ENCODE measurements around the gene SYN1.
"Not testable (repeated sequence)": the region's sequence is repeated elsewhere in the genome, so short reads cannot be mapped to it uniquely, and the experiment has no call there.

SYN1 gene

GRCh38 chrX:47614618-47615017 lies 5.0 kb downstream of the SYN1 start:
- H3K9ac ChIP-seq (ENCODE audit: low read depth, low read length), result no peak overlapping the region
- H3K27ac ChIP-seq (ENCODE audit: low read depth, low read length), result no peak overlapping the region
- no peaks in the 10 kb centered on the region for H3K9me3 ChIP-seq (ENCODE audit: insufficient read depth, low read depth, low read length)
- WGBS, result 70% methylated on average over 5 of the region's 5 CpGs
- H3K4me3 ChIP-seq (ENCODE audit: low read length), result no peak overlapping the region
- no peaks in the 10 kb centered on the region for H3K4me1 ChIP-seq (ENCODE audit: insufficient read depth, low read length)
- no peaks in the 10 kb centered on the region for H3K36me3 ChIP-seq (ENCODE audit: insufficient read depth, low read length)
- no peaks in the 10 kb centered on the region for H3K27me3 ChIP-seq (ENCODE audit: insufficient read depth, low read length)

GRCh38 chrX:47613082-47613481 lies 6.6 kb downstream of the SYN1 start:
- Histone ChIP-seq H3K4me1 (ENCODE audit: insufficient read depth, low read length) (peaks cover 6% of the 10 kb centered on the region; the same call in 1 of the 2 replicates), H3K9ac (ENCODE audit: low read depth, low read length) (no peak overlapping the region), H3K27ac (ENCODE audit: low read depth, low read length) (no peak overlapping the region), H3K36me3 (ENCODE audit: insufficient read depth, low read length) (no peaks in the 10 kb centered on the region), H3K9me3 (ENCODE audit: insufficient read depth, low read depth, low read length) (no peaks in the 10 kb centered on the region), H3K27me3 (ENCODE audit: insufficient read depth, low read length) (no peaks in the 10 kb centered on the region), H3K4me3 (ENCODE audit: low read length) (no peak overlapping the region)
- 91% methylated on average over 8 of the region's 8 CpGs for WGBS

- Histone ChIP-seq H3K36me3 (ENCODE audit: insufficient read depth, low read length) (no peaks in the 10 kb centered on the region), H3K4me3 (ENCODE audit: low read length) (no peak overlapping the region), H3K27me3 (ENCODE audit: insufficient read depth, low read length) (no peaks in the 10 kb centered on the region), H3K4me1 (ENCODE audit: insufficient read depth, low read length) (peaks cover 6% of the 10 kb centered on the region; the same call in 1 of the 2 replicates), H3K27ac (ENCODE audit: low read depth, low read length) (no peak overlapping the region), H3K9me3 (ENCODE audit: insufficient read depth, low read depth, low read length) (no peaks in the 10 kb centered on the region), H3K9ac (ENCODE audit: low read depth, low read length) (no peak overlapping the region)
Measured at GRCh38 chrX:47612418-47612817, 7.2 kb downstream of the SYN1 start.

GRCh38 chrX:47611926-47612325 lies 7.7 kb downstream of the SYN1 start:
- 96% methylated on average over 2 of the region's 2 CpGs for WGBS
- no peak overlapping the region for H3K4me3 ChIP-seq (ENCODE audit: low read length)
- no peak overlapping the region for H3K27ac ChIP-seq (ENCODE audit: low read depth, low read length)
- H3K9ac ChIP-seq (ENCODE audit: low read depth, low read length), result no peak overlapping the region
- H3K27me3 ChIP-seq (ENCODE audit: insufficient read depth, low read length), result no peaks in the 10 kb centered on the region
- H3K4me1 ChIP-seq (ENCODE audit: insufficient read depth, low read length), result peaks cover 6% of the 10 kb centered on the region; the same call in 1 of the 2 replicates
- H3K9me3 ChIP-seq (ENCODE audit: insufficient read depth, low read depth, low read length), result no peaks in the 10 kb centered on the region
- H3K36me3 ChIP-seq (ENCODE audit: insufficient read depth, low read length), result no peaks in the 10 kb centered on the region

GRCh38 chrX:47611489-47611888 lies 8.2 kb downstream of the SYN1 start:
- Histone ChIP-seq H3K9me3 (ENCODE audit: insufficient read depth, low read depth, low read length) (no peaks in the 10 kb centered on the region), H3K9ac (ENCODE audit: low read depth, low read length) (no peak overlapping the region), H3K27ac (ENCODE audit: low read depth, low read length) (no peak overlapping the region), H3K36me3 (ENCODE audit: insufficient read depth, low read length) (no peaks in the 10 kb centered on the region), H3K27me3 (ENCODE audit: insufficient read depth, low read length) (no peaks in the 10 kb centered on the region), H3K4me1 (ENCODE audit: insufficient read depth, low read length) (peaks cover 6% of the 10 kb centered on the region; the same call in 1 of the 2 replicates), H3K4me3 (ENCODE audit: low read length) (no peak overlapping the region)
- 86% methylated on average over 1 of the region's 2 CpGs for WGBS

GRCh38 chrX:47610511-47610910 lies 9.1 kb downstream of the SYN1 start:
- WGBS, result 90% methylated on average over 4 of the region's 4 CpGs
- H3K4me3 ChIP-seq (ENCODE audit: low read length), result no peak overlapping the region
- H3K27me3 ChIP-seq (ENCODE audit: insufficient read depth, low read length), result no peaks in the 10 kb centered on the region
- peaks cover 6% of the 10 kb centered on the region; the same call in 1 of the 2 replicates for H3K4me1 ChIP-seq (ENCODE audit: insufficient read depth, low read length)
- H3K36me3 ChIP-seq (ENCODE audit: insufficient read depth, low read length), result no peaks in the 10 kb centered on the region
- no peak overlapping the region for H3K27ac ChIP-seq (ENCODE audit: low read depth, low read length)
- H3K9ac ChIP-seq (ENCODE audit: low read depth, low read length), result no peak overlapping the region
- no peaks in the 10 kb centered on the region for H3K9me3 ChIP-seq (ENCODE audit: insufficient read depth, low read depth, low read length)

GRCh38 chrX:47608130-47608810 lies 11.4 kb downstream of the SYN1 start:
- no peaks in the 10 kb centered on the region for H3K36me3 ChIP-seq (ENCODE audit: insufficient read depth, low read length)
- peaks cover 6% of the 10 kb centered on the region; the same call in 1 of the 2 replicates for H3K4me1 ChIP-seq (ENCODE audit: insufficient read depth, low read length)
- H3K27ac ChIP-seq (ENCODE audit: low read depth, low read length), result peak overlapping the region; percentile 73; the same call in 1 of the 2 replicates
- no peak overlapping the region for H3K4me3 ChIP-seq (ENCODE audit: low read length)
- 39% methylated on average over 9 of the region's 9 CpGs for WGBS
- no peaks in the 10 kb centered on the region for H3K9me3 ChIP-seq (ENCODE audit: insufficient read depth, low read depth, low read length)
- 0 out of 2 replicates have a peak overlapping the region, but pooled peaks have one; percentile 49 for H3K9ac ChIP-seq (ENCODE audit: low read depth, low read length)
- H3K27me3 ChIP-seq (ENCODE audit: insufficient read depth, low read length), result no peaks in the 10 kb centered on the region

- Histone ChIP-seq H3K27me3 (ENCODE audit: insufficient read depth, low read length) (no peaks in the 10 kb centered on the region), H3K27ac (ENCODE audit: low read depth, low read length) (no peak overlapping the region), H3K9me3 (ENCODE audit: insufficient read depth, low read depth, low read length) (no peaks in the 10 kb centered on the region), H3K4me3 (ENCODE audit: low read length) (no peak overlapping the region), H3K4me1 (ENCODE audit: insufficient read depth, low read length) (peaks cover 6% of the 10 kb centered on the region; the same call in 1 of the 2 replicates), H3K36me3 (ENCODE audit: insufficient read depth, low read length) (no peaks in the 10 kb centered on the region), H3K9ac (ENCODE audit: low read depth, low read length) (no peak overlapping the region)
Measured at GRCh38 chrX:47607091-47607490, 12.6 kb downstream of the SYN1 start.

- H3K27ac ChIP-seq (ENCODE audit: low read depth, low read length), result no peak overlapping the region
- WGBS, result 90% methylated on average over 9 of the region's 9 CpGs
Measured at GRCh38 chrX:47605024-47605423, 14.6 kb downstream of the SYN1 start.

GRCh38 chrX:47603125-47603524 lies 16.5 kb downstream of the SYN1 start:
- 100% methylated on average over 1 of the region's 4 CpGs for WGBS
- not testable (repeated sequence) for H3K4me1 ChIP-seq (ENCODE audit: insufficient read depth, low read length); H3K27ac ChIP-seq (ENCODE audit: low read depth, low read length); H3K36me3 ChIP-seq (ENCODE audit: insufficient read depth, low read length); H3K4me3 ChIP-seq (ENCODE audit: low read length); H3K9ac ChIP-seq (ENCODE audit: low read depth, low read length); H3K9me3 ChIP-seq (ENCODE audit: insufficient read depth, low read depth, low read length); H3K27me3 ChIP-seq (ENCODE audit: insufficient read depth, low read length)

More at GRCh38 chrX:47605024-47605423, 14.6 kb downstream of the SYN1 start:
- H3K9me3 ChIP-seq (ENCODE audit: insufficient read depth, low read depth, low read length), result no peaks in the 10 kb centered on the region
- H3K4me3 ChIP-seq (ENCODE audit: low read length), result no peak overlapping the region
- H3K4me1 ChIP-seq (ENCODE audit: insufficient read depth, low read length), result peaks cover 6% of the 10 kb centered on the region; the same call in 1 of the 2 replicates
- no peaks in the 10 kb centered on the region for H3K27me3 ChIP-seq (ENCODE audit: insufficient read depth, low read length)
- no peak overlapping the region for H3K9ac ChIP-seq (ENCODE audit: low read depth, low read length)
- no peaks in the 10 kb centered on the region for H3K36me3 ChIP-seq (ENCODE audit: insufficient read depth, low read length)

- no peaks in the 10 kb centered on the region for H3K4me1 ChIP-seq (ENCODE audit: insufficient read depth, low read length)
- 100% methylated on average over 2 of the region's 3 CpGs for WGBS
- H3K4me3 ChIP-seq (ENCODE audit: low read length), result no peak overlapping the region
Measured at GRCh38 chrX:47597222-47597621, 22.4 kb downstream of the SYN1 start.

GRCh38 chrX:47596256-47596655 lies 23.4 kb downstream of the SYN1 start:
- 90% methylated on average over 2 of the region's 2 CpGs for WGBS
- Histone ChIP-seq H3K9ac (ENCODE audit: low read depth, low read length) (no peak overlapping the region), H3K4me3 (ENCODE audit: low read length) (no peak overlapping the region), H3K36me3 (ENCODE audit: insufficient read depth, low read length) (no peaks in the 10 kb centered on the region), H3K4me1 (ENCODE audit: insufficient read depth, low read length) (no peaks in the 10 kb centered on the region), H3K9me3 (ENCODE audit: insufficient read depth, low read depth, low read length) (no peaks in the 10 kb centered on the region), H3K27me3 (ENCODE audit: insufficient read depth, low read length) (no peaks in the 10 kb centered on the region), H3K27ac (ENCODE audit: low read depth, low read length) (no peak overlapping the region)

More at GRCh38 chrX:47597222-47597621, 22.4 kb downstream of the SYN1 start:
- Histone ChIP-seq H3K9me3 (ENCODE audit: insufficient read depth, low read depth, low read length) (no peaks in the 10 kb centered on the region), H3K36me3 (ENCODE audit: insufficient read depth, low read length) (no peaks in the 10 kb centered on the region), H3K27ac (ENCODE audit: low read depth, low read length) (no peak overlapping the region), H3K9ac (ENCODE audit: low read depth, low read length) (no peak overlapping the region), H3K27me3 (ENCODE audit: insufficient read depth, low read length) (no peaks in the 10 kb centered on the region)
